Middle frontal gyrus (tissue), 1 donor: Measurements from ENCODE around the gene GPC1.
"Not testable (repeated sequence)": the region's sequence is repeated elsewhere in the genome, so short reads cannot be mapped to it uniquely, and the experiment has no call there.

Experiments
- DNase-seq: peaks from one replicate; pipeline ENCODE4 v3.0.0-alpha.2; 2015; ENCODE audit warnings: low spot score; ENCODE audit errors: extremely low spot score

The GPC1 gene, protein sequence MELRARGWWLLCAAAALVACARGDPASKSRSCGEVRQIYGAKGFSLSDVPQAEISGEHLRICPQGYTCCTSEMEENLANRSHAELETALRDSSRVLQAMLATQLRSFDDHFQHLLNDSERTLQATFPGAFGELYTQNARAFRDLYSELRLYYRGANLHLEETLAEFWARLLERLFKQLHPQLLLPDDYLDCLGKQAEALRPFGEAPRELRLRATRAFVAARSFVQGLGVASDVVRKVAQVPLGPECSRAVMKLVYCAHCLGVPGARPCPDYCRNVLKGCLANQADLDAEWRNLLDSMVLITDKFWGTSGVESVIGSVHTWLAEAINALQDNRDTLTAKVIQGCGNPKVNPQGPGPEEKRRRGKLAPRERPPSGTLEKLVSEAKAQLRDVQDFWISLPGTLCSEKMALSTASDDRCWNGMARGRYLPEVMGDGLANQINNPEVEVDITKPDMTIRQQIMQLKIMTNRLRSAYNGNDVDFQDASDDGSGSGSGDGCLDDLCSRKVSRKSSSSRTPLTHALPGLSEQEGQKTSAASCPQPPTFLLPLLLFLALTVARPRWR

DNA sequence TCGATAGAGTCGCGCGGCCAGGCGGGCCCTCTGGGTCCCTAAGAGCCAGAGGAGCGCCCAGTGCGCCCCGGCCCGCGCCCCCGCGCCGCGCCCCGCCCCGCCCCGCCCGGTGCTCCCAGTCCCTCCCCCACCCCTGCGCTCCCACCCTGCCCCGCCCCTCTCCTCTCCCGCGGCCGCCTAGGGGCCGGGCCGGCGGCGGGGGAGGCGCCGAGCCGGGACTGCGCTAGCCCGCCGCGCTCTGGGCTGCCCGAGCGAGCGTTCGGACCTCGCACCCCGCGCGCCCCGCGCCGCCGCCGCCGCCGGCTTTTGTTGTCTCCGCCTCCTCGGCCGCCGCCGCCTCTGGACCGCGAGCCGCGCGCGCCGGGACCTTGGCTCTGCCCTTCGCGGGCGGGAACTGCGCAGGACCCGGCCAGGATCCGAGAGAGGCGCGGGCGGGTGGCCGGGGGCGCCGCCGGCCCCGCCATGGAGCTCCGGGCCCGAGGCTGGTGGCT is at the start of gene GPC1:
TSS of gene GPC1 (plus strand) at position 207 of the 491 bp plus-strand sequence. CDS start at position 463, 256 bp downstream.
- DNase-seq = no peak

DNA sequence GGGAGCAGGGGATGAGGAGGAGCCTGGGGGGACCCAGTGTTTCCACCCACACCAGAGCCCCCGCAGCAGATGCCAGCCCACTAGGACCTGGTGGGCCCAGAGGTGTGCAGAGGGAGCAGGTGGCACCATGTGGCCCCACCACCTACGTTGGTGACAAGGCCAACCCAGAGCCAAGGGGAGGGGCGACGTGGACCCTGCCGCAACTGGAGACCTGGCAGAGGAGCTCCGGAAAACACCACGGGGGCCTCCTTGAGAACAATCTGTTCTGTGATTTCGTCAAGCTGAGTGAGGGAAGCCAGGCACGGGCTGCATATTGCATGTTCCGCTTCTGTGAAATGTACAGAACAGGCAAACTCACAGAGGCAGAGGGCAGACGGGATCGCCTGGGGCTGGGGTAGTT is 49.1 kb upstream of the GPC1 start:
- DNase-seq = no peak

DNA sequence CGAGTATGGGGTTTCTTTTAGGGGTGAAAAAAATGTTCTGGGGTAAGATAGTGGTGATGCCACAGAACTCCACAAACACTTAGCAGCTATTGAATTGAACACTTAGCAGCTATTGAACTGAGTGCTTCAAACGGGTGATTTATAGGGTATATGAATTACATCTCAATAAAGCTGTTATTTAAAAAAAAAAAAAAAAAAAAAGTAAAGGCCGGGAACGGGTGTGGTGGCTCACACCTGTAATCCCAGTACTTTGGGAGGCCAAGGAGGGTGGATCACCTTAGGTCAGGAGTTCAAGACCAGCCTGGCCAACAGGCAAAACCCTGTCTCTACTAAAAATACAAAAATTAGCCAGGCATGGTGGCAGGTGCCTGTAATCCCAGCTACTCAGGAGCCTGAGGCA is 48.7 kb upstream of the GPC1 start:
- not testable (repeated sequence) for DNase-seq

DNA sequence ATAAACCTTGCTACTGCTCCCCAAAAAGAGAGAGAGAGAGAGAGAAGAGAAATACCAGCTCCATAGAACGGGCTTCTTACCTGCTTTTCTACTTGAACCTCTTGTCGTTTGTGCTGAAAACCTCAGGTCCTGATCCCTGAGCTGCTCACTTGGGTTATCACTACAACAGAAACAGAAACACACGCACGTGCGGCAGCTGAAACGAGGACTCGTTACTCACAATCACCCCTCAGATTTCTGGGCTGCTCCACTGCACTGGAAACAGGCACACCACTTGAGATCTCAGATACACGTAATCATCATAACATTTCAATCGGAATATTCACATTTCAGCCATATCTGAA is 48.2 kb upstream of the GPC1 start:
- no peak for DNase-seq

DNA sequence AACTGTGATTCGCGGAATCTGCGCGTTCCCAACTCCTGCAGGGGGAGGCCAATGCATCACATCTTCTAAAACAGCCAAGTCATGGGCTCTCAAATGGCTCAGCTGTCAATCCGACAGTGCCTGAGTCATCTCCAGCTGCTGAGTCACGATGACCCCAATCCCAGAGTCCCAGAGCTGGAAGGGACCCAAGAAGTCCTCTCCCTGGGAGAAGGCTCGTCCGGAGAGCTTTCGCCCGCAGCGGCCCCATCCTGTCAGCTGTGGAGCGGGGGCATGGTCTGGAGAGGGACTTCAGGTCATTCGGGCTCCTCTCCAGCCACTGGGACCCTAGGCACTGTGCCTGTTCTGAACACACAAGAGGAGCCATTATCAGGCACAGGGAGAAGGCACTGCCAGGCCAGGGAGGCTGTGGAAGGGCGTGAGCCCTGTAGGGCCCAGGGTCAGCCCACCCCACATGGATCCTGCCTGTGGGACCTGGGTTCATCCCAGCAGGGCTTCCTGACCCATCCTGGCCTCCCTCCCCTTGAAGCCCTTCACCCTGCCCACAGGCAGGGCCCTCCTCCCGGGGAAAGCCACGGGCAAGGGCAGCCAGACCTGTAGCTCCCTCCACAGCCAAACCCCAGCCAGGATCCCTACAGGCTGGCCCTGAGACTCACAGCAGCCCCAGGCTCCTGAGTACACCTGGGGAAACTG is 47.6 kb upstream of the GPC1 start:
- DNase-seq = no peak

DNA sequence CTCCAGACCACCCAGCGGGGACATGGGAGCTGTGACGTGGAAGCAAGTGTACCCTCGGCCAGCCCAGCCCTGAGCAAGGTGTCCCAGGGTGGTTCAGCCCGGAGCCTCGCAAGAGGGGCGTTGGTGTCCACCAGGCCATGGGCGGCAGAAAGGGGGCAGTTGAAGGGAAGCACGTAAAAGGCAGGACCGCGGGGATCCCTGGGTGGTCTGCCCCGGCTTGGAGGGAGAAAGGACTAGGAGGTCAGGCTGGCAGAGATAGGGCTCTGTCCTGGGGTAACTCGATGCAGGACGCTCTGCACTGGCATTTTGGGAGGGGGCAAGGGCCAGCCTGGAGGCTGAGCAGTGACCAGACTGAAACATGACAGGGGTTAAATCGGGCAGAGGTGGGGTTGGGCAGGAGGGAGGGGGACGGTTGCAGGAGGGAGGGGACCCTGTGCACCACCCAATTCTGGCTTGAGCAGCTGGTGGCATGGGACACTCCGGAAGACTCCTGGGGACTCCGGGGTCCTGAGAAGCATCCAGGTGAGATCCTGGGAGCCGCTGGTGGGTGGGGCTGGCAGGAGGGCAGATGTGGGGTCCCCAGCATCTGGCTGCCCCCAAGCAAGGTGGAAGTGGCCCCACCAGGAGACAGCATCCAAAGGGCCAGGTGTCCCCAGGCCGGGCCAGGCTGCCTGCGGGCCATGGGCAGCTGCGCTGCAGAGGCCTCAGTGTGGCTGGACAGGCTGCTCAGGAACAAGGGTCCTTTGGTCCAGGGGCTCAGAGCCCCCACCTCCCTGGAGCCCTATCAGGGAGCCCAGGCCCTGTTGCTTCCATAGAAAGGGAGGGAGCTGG is 46.8 kb upstream of the GPC1 start:
- no peak for DNase-seq

DNA sequence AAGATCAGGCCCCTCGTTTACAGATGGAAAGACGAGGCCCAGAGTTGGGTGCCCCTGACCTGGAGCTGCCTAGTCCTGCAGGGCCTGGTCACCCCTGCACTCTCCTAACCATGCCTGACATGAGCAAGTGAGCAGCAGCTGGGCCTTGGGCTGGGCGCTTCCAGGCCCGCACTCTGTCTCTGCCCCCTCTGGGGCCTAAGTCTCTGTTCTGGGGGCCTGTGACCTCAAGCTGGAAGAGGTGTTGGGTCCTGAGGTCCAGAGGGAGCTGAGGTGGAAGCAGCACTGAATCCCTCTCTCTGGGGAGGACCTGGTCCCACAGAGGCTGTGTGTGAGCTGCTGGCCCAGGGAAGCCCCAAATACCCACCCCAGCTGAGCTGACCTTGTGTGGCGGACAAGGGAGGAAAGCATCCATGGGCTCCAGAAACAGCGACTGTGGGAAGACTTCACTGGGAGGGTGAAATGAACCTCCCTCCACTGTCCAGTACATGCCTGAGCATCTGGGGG is 46.1 kb upstream of the GPC1 start:
- no peak for DNase-seq

DNA sequence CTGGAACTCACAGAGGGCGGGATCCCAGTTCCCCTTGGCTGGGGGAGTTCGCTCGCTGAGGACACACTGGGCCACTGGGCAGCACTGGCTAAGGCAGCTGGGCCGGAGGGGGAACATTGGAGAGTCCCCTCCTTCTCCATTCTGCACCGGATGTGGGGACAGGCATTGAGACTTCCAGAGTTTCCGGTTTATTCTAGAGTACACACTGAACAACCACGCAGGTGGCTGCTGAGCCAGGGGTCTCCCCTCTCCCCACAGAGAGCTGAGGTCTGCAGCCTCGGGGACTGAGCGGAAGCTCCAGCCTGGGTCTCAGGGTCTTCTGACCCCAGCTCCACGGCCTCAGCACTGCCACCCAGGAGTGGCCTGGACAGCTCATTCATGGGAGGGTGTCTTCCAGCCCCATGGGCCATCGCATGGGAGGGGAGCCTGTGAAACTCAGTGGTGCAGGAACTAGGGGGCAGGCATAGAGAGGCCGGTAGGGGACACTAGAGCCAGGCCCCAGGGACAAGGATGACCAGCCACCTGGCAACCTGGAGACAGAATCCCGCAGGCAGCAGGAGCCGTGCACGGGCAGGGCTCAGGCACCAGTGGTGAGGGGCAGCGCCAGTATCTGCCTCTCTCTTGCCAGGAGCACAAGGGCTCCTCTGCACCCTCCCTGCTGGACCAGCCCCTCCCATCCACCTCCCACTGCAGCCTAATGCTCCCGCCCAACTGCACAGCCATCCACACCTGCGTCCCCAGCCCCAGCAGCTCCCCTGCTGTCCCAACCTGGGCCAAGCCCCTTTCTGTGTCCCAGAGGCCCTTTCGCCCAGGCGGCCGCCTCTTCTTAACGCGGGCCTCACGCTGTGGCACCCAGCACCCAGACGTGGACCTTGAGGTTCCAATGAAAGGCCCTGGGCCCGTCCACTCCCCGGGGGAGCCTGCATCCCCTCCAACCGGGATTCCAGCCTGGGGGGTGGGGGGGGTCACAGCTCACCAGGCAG is 45.1 kb upstream of the GPC1 start:
- DNase-seq = no peak

DNA sequence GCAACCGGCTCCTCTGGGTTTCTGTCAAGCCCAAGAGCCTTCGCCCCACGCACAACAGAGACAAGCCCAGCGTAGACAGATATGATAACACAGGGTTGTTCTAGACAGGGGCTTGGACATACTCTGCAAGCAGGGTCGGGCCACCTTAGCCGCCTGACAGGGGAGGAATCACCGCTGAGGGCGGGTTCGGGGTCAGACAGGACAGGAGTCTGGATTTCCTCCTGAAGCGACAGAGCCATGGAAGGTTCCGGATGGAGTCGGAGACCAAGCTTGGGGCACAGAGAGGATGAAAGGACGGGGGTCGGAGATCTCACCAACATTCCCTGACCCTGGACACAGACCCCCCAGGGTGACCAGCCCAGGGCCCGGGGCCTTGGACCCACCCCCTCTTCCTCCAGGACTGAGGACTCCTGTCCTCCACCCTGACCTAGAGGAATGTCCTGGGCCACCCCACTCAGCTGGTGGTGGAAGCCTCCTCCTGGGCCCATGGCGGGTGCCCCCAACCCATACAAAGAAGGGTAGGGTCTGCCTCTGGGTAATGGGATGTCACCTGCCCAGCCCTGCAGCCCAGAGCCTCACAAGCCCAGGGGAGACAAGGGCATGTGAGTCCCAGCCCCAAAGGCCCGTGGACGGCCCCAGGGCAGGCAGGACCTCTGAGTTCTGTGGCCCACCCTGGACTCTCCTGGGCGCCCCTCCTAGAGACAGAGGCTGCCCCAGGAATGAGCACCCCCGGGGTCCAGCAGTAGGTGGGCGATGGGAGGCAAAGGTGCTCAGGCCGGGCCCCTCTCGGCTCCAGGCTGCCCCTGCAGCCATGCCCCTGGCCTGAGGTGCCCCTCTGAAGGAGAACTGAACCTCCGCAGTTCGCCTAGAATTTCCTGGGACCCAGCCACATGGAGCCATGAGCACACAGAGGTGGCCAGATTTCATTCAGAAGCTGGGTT is 44.1 kb upstream of the GPC1 start:
- no peak for DNase-seq

DNA sequence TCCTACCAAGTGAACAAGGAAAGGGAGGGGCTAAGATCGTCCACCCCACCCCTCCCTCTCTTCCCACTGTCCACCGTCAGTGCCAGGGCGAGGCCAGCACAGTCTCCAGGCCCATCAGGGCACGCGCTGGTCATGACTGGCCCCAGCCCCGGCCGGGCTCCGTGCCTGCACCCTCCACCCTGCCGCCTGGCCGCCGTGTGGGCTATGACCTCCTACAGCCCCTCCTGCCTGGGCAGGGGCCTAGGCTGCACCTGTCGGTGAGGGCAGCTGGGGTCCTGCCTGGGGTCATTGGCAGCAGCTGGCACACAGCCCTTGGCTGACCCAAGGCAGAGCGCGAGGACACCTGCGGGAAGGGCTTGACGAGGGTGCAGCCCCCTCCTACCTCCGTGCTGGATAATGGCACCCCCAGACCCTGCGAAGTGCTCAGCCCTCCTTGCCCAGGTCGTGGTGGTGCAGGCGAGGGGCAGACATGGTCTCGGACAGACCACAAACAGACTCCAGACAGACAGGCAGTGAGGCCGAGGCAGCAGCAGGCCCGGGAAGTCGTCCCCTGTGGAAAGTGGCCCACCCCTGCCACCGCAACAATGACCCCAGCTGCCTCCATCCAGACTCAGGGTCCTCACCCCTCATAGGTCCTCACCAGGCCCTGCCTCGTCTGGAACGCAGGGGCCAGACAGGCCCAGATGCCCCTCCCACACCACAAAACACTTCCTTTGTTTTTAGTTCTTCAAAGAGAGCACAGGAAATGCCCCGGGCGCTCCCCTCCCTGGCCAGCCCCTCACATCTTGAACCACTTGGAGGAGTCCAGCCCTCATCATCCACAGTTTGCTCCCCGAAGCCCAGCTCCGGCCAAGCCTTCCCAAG is 43.1 kb upstream of the GPC1 start:
- no peak for DNase-seq

DNA sequence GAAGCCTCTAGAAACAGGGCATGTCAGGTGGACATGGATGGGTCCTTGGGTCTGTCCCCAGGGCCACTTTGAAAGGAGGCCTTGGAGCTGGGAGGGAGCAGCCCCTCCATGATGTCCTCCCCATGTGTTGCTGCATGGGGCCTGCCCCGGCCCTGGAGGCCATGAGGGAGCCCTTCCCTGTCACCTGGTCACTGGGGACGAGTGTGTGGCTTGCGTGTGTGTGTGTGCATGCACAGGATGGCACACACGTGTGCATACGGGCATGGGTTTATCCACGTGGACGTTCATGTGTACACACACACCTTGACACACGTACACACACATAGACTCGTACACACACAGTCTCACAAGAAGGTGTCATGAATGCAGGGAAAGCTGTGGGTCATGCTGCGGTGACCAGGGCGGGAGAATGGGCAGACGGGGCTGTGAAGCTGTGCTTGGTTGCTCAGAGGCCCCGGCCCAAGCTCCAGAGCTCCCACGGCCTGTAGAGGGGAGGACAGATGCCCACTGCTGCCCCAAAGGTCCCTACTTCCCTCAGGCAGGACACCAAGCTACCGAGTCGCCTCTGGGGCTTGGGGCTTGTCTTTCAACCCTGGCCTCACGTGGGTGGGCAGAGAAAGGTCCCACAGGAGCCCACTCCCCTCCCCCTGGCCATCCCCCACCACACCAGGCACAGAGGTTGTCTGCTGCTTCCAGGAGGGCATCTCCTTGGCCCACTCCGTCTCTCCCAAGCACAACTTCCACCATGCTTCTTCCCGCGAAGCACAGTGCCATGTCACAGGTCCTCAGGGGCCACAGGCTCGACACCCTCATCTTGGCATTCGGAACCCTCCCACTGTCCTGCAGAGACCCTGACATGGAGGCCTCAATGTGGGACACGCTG is 42.3 kb upstream of the GPC1 start:
- no peak for DNase-seq

DNA sequence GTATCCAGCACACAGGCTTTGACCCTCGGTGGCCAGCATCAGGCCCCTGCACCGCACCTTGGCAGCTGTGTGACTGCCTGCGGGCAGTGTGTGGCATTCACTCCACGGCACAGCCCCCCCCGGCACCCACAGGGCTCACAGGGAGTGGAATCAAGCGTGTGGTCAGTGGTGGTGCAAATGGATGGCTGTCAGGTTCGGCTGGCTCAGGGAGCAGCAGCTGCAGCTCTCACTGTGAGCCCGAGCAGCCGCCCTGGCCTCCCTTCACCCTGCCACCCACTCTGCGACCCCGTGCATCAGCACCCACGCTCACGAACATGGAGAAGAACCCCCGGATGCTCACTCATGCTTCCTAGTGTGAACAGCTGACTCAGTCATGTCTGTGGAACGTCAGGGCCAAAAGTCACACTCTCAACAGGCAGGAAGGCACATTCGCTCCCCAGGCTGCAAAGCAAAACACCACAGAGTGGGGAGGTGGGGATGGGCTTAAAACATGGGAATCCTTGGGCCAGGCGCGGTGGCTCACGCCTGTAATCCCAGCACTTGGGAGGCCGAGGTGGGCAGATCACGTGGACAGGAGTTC is 41.5 kb upstream of the GPC1 start:
- no peak for DNase-seq

DNA sequence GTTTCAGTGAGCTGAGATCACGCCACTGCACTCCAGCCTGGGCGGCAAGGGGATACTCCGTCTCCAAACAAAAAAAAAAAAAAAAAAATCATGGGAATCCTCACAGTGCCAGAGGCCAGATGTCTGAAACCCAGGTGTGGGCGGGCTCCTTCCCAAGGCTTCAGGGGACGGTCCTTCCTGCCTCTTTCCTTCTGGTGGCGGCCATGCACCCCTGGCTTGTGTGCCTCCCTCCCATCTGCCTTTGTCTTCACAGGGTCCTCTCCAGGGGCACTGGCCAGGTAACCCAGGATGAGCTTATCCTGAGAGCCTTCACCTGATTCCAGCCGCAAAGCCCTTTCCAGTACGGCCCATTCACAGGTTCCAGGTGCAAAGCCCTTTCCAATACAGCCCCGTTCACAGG is 40.9 kb upstream of the GPC1 start:
- no peak for DNase-seq

DNA sequence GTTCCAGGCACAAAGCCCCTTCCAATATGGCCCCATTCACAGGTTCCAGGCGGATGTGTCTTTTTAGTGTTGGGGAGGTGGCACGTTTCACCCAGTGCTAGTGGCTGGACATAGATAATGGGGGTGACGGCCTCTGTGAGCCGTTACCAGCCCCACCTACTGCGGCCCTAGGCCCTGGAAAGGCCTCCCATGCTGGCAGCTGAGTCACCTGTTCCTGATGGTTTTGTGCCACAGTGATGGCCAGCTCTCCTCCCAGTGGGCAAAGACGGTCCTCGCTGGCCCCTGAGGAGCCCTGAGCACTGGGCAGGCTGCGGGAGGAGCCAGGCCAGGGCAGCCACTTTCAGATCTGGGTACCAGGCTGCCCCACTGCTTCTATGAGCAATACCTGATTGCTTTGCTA is 40.0 kb upstream of the GPC1 start:
- no peak for DNase-seq

DNA sequence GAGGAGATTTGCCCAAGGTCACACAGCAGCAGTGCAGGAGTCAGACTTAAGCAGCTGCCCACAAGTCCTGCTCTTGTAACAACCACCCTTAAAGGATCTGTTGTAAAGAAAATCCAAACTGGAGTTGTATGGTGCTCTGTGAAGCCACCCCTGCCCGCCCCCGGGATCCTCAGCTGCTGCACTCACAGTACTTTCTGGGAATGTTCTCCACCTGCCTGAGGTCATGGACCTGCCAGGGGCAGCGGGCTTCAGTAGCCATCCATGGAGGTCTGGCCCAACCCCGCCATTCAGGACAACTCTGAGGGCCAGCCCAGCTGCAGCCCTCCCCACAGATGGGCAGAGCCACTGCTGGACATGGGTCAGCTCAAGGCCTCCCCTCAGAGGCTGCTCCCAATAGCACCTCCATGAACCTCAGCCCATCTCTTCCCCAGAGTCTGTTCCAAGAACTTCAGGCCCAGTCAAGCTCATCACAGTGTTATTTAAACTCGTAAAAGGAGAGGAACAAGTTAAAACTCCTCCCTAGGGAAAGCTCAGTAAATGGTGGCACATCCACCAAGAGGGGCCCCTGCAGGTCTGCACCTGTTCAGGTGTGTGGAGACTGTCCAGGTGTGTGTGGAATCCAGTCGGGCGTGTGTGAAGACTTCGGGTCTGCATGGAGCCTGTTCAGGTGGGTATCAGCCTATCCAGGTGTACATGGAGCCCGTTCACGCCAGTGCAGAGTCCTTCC is 39.4 kb upstream of the GPC1 start:
- no peak for DNase-seq
